ENCODE data around the gene MSX2.

MSX2 gene

GRCh38 chr5:174775081-174775480, 50.7 kb downstream of the MSX2 start:
- DNase-seq (ENCODE audit: low read depth) = no peak

- no peak for DNase-seq (ENCODE audit: low read depth)
These were observed 52.7 kb downstream of the MSX2 start for GRCh38 chr5:174777111-174777510.

- no peak for DNase-seq (ENCODE audit: low read depth)
These were observed 53.2 kb downstream of the MSX2 start for GRCh38 chr5:174777583-174777982.

Measured in CMK (cell line).